B cell (primary cell): ENCODE data around the gene NAV2. TPM values are rescaled to one million over a fixed set of nuclear protein-coding genes. Genes with fewer than 3 reads are reported as not detected.

Experiments used
- ATAC-seq: fragments of 200-7000 bp; cut with Tn5 transposase; one replicate; pipeline ENCODE4 v1.10.0; 2021; ENCODE audit warnings: low read depth, mild to moderate bottlenecking, moderate number of reproducible peaks, moderate library complexity
- CTCF ChIA-PET: fragments of 350-600 bp; sonication (Branson Sonifier 250); formaldehyde crosslinking; loops from one replicate; lab custom pipeline; 2021; ENCODE audit warnings: antibody characterized with exemption, inconsistent platforms; lab: Charles Lee
- POLR2A ChIA-PET: fragments of 350-600 bp; sonication (Branson Sonifier 250); formaldehyde crosslinking; loops from one replicate; lab custom pipeline; 2021; ENCODE audit warnings: antibody characterized with exemption; lab: Charles Lee
- DNase-seq: peaks from one replicate; pipeline ENCODE4 v3.0.0; 2013
- H2AFZ ChIP-seq: 2 replicates; pipeline ENCODE4 v1.6.1; 2012; ENCODE audit warnings: mild to moderate bottlenecking, low read depth, low read length; ENCODE audit not compliant: insufficient read depth, poor library complexity, severe bottlenecking
- H3K27ac ChIP-seq, 2 donors: 1 replicate in 1 of 2; 2 replicates in 1 of 2; pipeline ENCODE4 v1.5.1; 2012 to 2013; ENCODE audit warnings: low read length in 2 of 2, mild to moderate bottlenecking in 2 of 2, moderate library complexity in 1 of 2
- H3K27me3 ChIP-seq, 4 experiments: fragments of 200-600 bp in 1 of 4; sonication (generic) in 1 of 4; replicated peaks in 1 of 4; 1 replicate in 2 of 4; 2 replicates in 2 of 4; pipeline versions ENCODE4 v1.6.1 to v1.7.0; 2013 to 2016; ENCODE audit warnings: low read length in 3 of 4, mild to moderate bottlenecking in 2 of 4, mixed read lengths in 1 of 4, moderate library complexity in 1 of 4; ENCODE audit not compliant: insufficient read depth in 4 of 4, control insufficient read depth in 3 of 4; ENCODE audit errors: control extremely low read depth in 1 of 4
- H3K36me3 ChIP-seq, 2 experiments: replicated peaks in 1 of 2; 1 replicate in 1 of 2; 2 replicates in 1 of 2; pipeline versions ENCODE4 v1.6.1 to v1.7.1; 2013; ENCODE audit warnings: low read length in 1 of 2; ENCODE audit not compliant: insufficient read depth in 2 of 2, control insufficient read depth in 1 of 2; ENCODE audit errors: control extremely low read depth in 1 of 2, extremely low read depth in 1 of 2
- H3K4me1 ChIP-seq, 2 donors: fragments of 200-600 bp in 1 of 2; sonication (generic) in 1 of 2; 1 replicate in 1 of 2; 2 replicates in 1 of 2; pipeline versions ENCODE4 v1.5.1 to v1.6.1; 2013 to 2017; ENCODE audit warnings: low read length in 2 of 2; ENCODE audit not compliant: control insufficient read depth in 2 of 2, insufficient read depth in 2 of 2
- H3K4me2 ChIP-seq: replicated peaks from 2 replicates; pipeline ENCODE3; 2012; ENCODE audit warnings: mild to moderate bottlenecking, low read depth, low read length; ENCODE audit not compliant: poor library complexity, severe bottlenecking
- H3K4me3 ChIP-seq, 5 experiments: fragments of 200-600 bp in 1 of 5; sonication (generic) in 1 of 5; 1 replicate in 3 of 5; 2 replicates in 2 of 5; pipeline versions ENCODE4 v1.5.1 to v1.7.0; 2011 to 2016; ENCODE audit warnings: low read length in 4 of 5, mild to moderate bottlenecking in 4 of 5, low read depth in 2 of 5, control low read depth in 1 of 5, moderate library complexity in 1 of 5; ENCODE audit not compliant: insufficient read depth in 1 of 5; ENCODE audit errors: control extremely low read depth in 1 of 5, extremely low read depth in 1 of 5
- H3K79me2 ChIP-seq: fragments of 200-600 bp; sonication (generic); one replicate; pipeline ENCODE4 v1.6.0; 2016; ENCODE audit warnings: low read length; ENCODE audit not compliant: control insufficient read depth, insufficient read depth
- H3K9ac ChIP-seq: fragments of 200-600 bp; sonication (generic); 2 replicates; pipeline ENCODE4 v1.6.1; 2017; ENCODE audit warnings: mild to moderate bottlenecking, low read length, moderate library complexity
- H3K9me3 ChIP-seq, 3 donors: one replicate each; pipeline versions ENCODE4 v1.6.1 to v1.7.1; 2013; ENCODE audit warnings: low read length in 2 of 3; ENCODE audit not compliant: control insufficient read depth in 2 of 3, insufficient read depth in 1 of 3; ENCODE audit errors: control extremely low read depth in 1 of 3
- H4K20me1 ChIP-seq: 2 replicates; pipeline ENCODE4 v1.6.0; 2012; ENCODE audit warnings: mild to moderate bottlenecking, low read length; ENCODE audit not compliant: insufficient read depth, control insufficient read depth, poor library complexity, severe bottlenecking
- H3K27ac Mint-ChIP-seq: one replicate; pipeline ENCODE4 v1.8.0; 2021; ENCODE audit warnings: mixed read lengths
- H3K27me3 Mint-ChIP-seq: one replicate; pipeline ENCODE4 v1.8.0; 2021; ENCODE audit warnings: mixed read lengths
- H3K4me1 Mint-ChIP-seq: one replicate; pipeline ENCODE4 v1.8.0; 2021; ENCODE audit warnings: mixed read lengths
- H3K4me3 Mint-ChIP-seq: one replicate; pipeline ENCODE4 v1.8.0; 2021; ENCODE audit warnings: mixed read lengths
- H3K9me3 Mint-ChIP-seq: one replicate; pipeline ENCODE4 v1.8.0; 2022; ENCODE audit warnings: mixed read lengths; ENCODE audit not compliant: insufficient read depth
- EZH2 ChIP-seq: IDR thresholded peaks from 2 replicates; pipeline ENCODE4 v1.6.1; 2012; ENCODE audit warnings: borderline replicate concordance, low read depth, mild to moderate bottlenecking, moderate library complexity, low read length; ENCODE audit not compliant: insufficient read depth, poor library complexity, severe bottlenecking
- WGBS: methylation state at CpG from one replicate; pipeline ENCODE4 v1.1.5; 2013; ENCODE audit warnings: missing lambda C conversion rate; ENCODE audit not compliant: insufficient coverage; 5-methylcytosine and 5-hydroxymethylcytosine counted together
- intact Hi-C: fragments of 100-400 bp; cut with micrococcal nuclease; formaldehyde crosslinking; loops from one replicate; pipeline ENCODE4 v1.10.0; 2022
- polyA plus RNA-seq: library from polyadenylated mRNA; depleted of rRNA; stranded (reverse); fragments of >200 nt; gene quantifications from 2 replicates; pipeline ENCODE4 v1.2.3, GENCODE V29; 2012
- total RNA-seq, 2 donors: library from RNA; stranded (reverse); fragments of 120-200 nt in 1 of 2; gene quantifications; 1 replicate in 1 of 2; 2 replicates in 1 of 2; pipeline versions ENCODE4 v1.2.3 to v1.2.4, GENCODE V29; 2013 to 2022
- TF ChIP-seq, protein P1 (sequence below): fragments of 200-600 bp; IDR thresholded peaks from one replicate; pipeline ENCODE4 v1.8.0; 2022; ENCODE audit warnings: antibody characterized with exemption, mild to moderate bottlenecking

The NAV2 gene
- total and polyA plus RNA-seq, 2 donors (not counting 1 experiment from before 2014, with no cell fraction given): 0.82 to 22.2 TPM

DNA sequence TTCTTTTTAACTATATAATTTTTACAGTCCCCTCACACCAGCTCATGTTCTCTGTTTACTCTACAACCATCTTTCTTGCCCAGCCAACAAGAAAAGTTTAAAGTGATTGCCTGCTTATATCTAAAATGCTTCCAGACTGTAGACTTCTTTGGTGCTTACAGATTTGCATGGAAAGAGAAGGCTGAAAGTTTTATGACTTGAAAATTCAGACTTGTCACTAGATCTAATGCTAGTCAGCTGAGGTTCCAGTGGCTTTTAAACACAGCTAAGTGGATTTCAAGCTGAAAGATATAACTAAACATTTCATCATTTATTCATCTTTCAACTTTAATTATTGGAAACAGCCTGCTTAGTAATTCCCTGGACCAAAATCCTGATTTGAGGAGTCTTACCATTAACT lies 178.4 kb downstream of the NAV2 start:
- H3K79me2 ChIP-seq: no peaks in the 10 kb centered on the region

DNA sequence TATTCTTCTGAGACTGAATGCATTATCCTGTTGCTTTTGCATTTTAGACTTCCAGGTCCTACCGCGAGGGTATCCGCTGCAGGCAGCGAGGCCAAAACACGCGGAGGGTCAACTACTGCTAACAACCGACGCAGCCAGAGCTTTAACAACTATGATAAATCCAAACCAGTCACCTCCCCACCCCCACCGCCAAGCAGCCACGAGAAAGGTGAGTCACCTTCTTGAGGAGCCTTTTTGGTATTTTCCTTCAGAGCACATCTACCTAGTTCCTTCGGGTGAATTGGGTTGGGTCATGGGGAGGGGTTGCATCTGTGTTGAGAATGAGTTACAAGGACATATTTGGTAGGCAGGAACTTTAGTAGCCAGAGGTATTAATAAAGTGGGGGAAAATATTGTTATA lies 179.8 kb downstream of the NAV2 start:
- Histone ChIP-seq H3K9me3 (peaks cover 0 to 3% (median 0%) of the 10 kb centered on the region in 3 donors), H3K9ac (no peak overlapping the region), H3K79me2 (no peaks in the 10 kb centered on the region), H2AFZ (no peak overlapping the region), H4K20me1 (no peaks in the 10 kb centered on the region), H3K27me3 (no peaks in the 10 kb centered on the region), H3K36me3 (no peaks in the 10 kb centered on the region), H3K4me1 (no peaks in the 10 kb centered on the region), H3K27ac (no peak overlapping the region), H3K4me3 (no peak overlapping the region), H3K4me2 (no peak overlapping the region)
- ATAC-seq: no peak
- Mint-ChIP-seq H3K9me3 (no peaks in the 10 kb centered on the region), H3K27me3 (peaks cover 5% of the 10 kb centered on the region), H3K4me1 (no peaks in the 10 kb centered on the region), H3K27ac (no peak overlapping the region), H3K4me3 (no peak overlapping the region)
- DNase-seq: no peak
- no peak for TF ChIP-seq EZH2
- TF ChIP-seq, protein P1, sequence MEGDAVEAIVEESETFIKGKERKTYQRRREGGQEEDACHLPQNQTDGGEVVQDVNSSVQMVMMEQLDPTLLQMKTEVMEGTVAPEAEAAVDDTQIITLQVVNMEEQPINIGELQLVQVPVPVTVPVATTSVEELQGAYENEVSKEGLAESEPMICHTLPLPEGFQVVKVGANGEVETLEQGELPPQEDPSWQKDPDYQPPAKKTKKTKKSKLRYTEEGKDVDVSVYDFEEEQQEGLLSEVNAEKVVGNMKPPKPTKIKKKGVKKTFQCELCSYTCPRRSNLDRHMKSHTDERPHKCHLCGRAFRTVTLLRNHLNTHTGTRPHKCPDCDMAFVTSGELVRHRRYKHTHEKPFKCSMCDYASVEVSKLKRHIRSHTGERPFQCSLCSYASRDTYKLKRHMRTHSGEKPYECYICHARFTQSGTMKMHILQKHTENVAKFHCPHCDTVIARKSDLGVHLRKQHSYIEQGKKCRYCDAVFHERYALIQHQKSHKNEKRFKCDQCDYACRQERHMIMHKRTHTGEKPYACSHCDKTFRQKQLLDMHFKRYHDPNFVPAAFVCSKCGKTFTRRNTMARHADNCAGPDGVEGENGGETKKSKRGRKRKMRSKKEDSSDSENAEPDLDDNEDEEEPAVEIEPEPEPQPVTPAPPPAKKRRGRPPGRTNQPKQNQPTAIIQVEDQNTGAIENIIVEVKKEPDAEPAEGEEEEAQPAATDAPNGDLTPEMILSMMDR: no peak
- CTCF ChIA-PET: no interaction called here
- intact Hi-C loops: no loop called here
- POLR2A ChIA-PET: no interaction called here
- 100% methylated on average over 7 of the region's 11 CpGs for WGBS

More for the DNA sequence above, 178.4 kb downstream of the NAV2 start:
- Histone ChIP-seq H3K36me3 (no peaks in the 10 kb centered on the region), H3K9ac (no peak overlapping the region), H3K4me3 (no peak overlapping the region), H3K27me3 (no peaks in the 10 kb centered on the region), H3K4me2 (no peak overlapping the region), H3K4me1 (no peaks in the 10 kb centered on the region), H2AFZ (no peak overlapping the region), H4K20me1 (no peaks in the 10 kb centered on the region), H3K27ac (no peak overlapping the region), H3K9me3 (peaks cover 0 to 3% (median 0%) of the 10 kb centered on the region in 3 donors)
- no peak overlapping the region for H3K4me3 Mint-ChIP-seq
- POLR2A ChIA-PET: no interaction called here
- TF ChIP-seq, protein P1: no peak
- no peak for TF ChIP-seq EZH2
- H3K27ac Mint-ChIP-seq: no peak overlapping the region
- DNase-seq (no peak), ATAC-seq (no peak)
- H3K9me3 Mint-ChIP-seq: no peaks in the 10 kb centered on the region
- H3K4me1 Mint-ChIP-seq: no peaks in the 10 kb centered on the region
- peaks cover 5% of the 10 kb centered on the region for H3K27me3 Mint-ChIP-seq
- CTCF ChIA-PET: no interaction called here
- intact Hi-C loops: no loop called here
